ENCODE measurements around the gene NEB.
"Not testable (repeated sequence)": the region's sequence is repeated elsewhere in the genome, so short reads cannot be mapped to it uniquely, and the experiment has no call there.

Gene NEB

GRCh38 chr2:151641895-151642294 is 92.4 kb downstream of the NEB start:
- DNase-seq: not testable (repeated sequence)

GRCh38 chr2:151640087-151640486 is 94.2 kb downstream of the NEB start:
- no peak for DNase-seq

GRCh38 chr2:151638990-151639389 is 95.3 kb downstream of the NEB start:
- no peak for DNase-seq

GRCh38 chr2:151638191-151638933 is 95.9 kb downstream of the NEB start:
- no peak for DNase-seq

- peak; percentile 86 for DNase-seq
Observed at GRCh38 chr2:151637271-151637781, 97.0 kb downstream of the NEB start.

- DNase-seq: no peak
Observed at GRCh38 chr2:151634736-151635467, 99.4 kb downstream of the NEB start.

- DNase-seq: no peak
Observed at GRCh38 chr2:151632993-151633565, 101.2 kb downstream of the NEB start.

GRCh38 chr2:151630372-151630771 is 103.9 kb downstream of the NEB start:
- no peak for DNase-seq

GRCh38 chr2:151627353-151627752 is 106.9 kb downstream of the NEB start:
- DNase-seq: no peak

- no peak for DNase-seq
Observed at GRCh38 chr2:151624271-151624670, 110.0 kb downstream of the NEB start.

- DNase-seq: no peak
Observed at GRCh38 chr2:151623631-151624030, 110.6 kb downstream of the NEB start.

GRCh38 chr2:151620761-151621160 is 113.5 kb downstream of the NEB start:
- no peak for DNase-seq

GRCh38 chr2:151619337-151619989 is 114.8 kb downstream of the NEB start:
- no peak for DNase-seq

GRCh38 chr2:151616760-151617339 is 117.4 kb downstream of the NEB start:
- DNase-seq: no peak

- DNase-seq: no peak
Observed at GRCh38 chr2:151614606-151615306, 119.5 kb downstream of the NEB start.

- DNase-seq: no peak
Observed at GRCh38 chr2:151614159-151614558, 120.1 kb downstream of the NEB start.

GRCh38 chr2:151611351-151611750 is 122.9 kb downstream of the NEB start:
- no peak for DNase-seq

- DNase-seq: no peak
Observed at GRCh38 chr2:151610310-151610709, 124.0 kb downstream of the NEB start.

GRCh38 chr2:151609705-151610104 is 124.6 kb downstream of the NEB start:
- no peak for DNase-seq

- DNase-seq: not testable (repeated sequence)
Observed at GRCh38 chr2:151607459-151608424, 126.5 kb downstream of the NEB start.

GRCh38 chr2:151603530-151603929 is 130.7 kb downstream of the NEB start:
- DNase-seq: not testable (repeated sequence)
